ENCODE results near the gene C10orf62. TPM values are rescaled to one million over a fixed set of nuclear protein-coding genes. Genes with fewer than 3 reads are reported as not detected.

The C10orf62 gene
- total and polyA plus RNA-seq, 9 of the 15 experiments (the other 6 are each of a cell fraction or from before 2014, with no cell fraction given): not detected

GRCh38 chr10:97627731-97628130 is 38.2 kb downstream of the C10orf62 start (continued):
- TF ChIP-seq THAP12 (CRISPR knock-in tag; IDR thresholded peaks at IDR 0.05) (no peak), ZNF232 (CRISPR knock-in tag; IDR thresholded peaks at IDR 0.05) (no peak), ELF1 (tag; IDR thresholded peaks at IDR 0.05) (no peak)

GRCh38 chr10:97628228-97628627 is 38.7 kb downstream of the C10orf62 start:
- no peaks in the 10 kb centered on the region for H3K9me1 ChIP-seq (ENCODE audit: control insufficient read depth, insufficient read depth, low read length)
- ChIA-PET POLR2A (interaction anchor here (1.1 kb wide), 1 partner anchor 97 kb away, joined by 3 read pairs; no protein-coding TSS in a partner anchor), CTCF (ENCODE audit: low intra/inter-chr PET ratio) (no interaction called here)
- H4K20me1 ChIP-seq (replicated peaks; ENCODE audit: control insufficient read depth, insufficient read depth, low read length): no peaks in the 10 kb centered on the region
- WGBS (ENCODE audit: insufficient coverage, low coverage, missing lambda C conversion rate): 25% methylated on average over 1 of the region's 3 CpGs
- H3K27me3 ChIP-seq (ENCODE audit: control insufficient read depth in 2 of 2, insufficient read depth in 2 of 2, low read length in 2 of 2): no peaks in the 10 kb centered on the region
- intact Hi-C loops (cut with micrococcal nuclease) (no loop called here), in situ Hi-C loops (cut with MboI) (no loop called here)
- peaks cover 27% of the 10 kb centered on the region for H3K79me2 ChIP-seq (ENCODE audit: control insufficient read depth, insufficient read depth, low read length)
- H2AFZ ChIP-seq (ENCODE audit: low read depth, low read length): no peak overlapping the region
- no peaks in the 10 kb centered on the region for H3K9me3 ChIP-seq (replicated peaks; ENCODE audit: control insufficient read depth, insufficient read depth, low read depth, low read length)
- H3K27ac ChIP-seq (ENCODE audit: extremely low read depth, low read depth, low read length): no peak overlapping the region
- no peak overlapping the region for H3K9ac ChIP-seq (ENCODE audit: insufficient read depth in 1 of 2, low read depth in 2 of 2, low read length in 2 of 2)
- ATAC-seq (no peak), FAIRE-seq (no peak), DNase-seq (ENCODE audit: extremely low read depth in 1 of 4, low spot score in 3 of 4) (no peak)
- peaks cover 12 to 17% of the 10 kb centered on the region in 2 experiments; a peak in 4 of 5 replicates for H3K4me1 ChIP-seq (replicated peaks in 1 of 2; ENCODE audit: control insufficient read depth in 2 of 2, insufficient read depth in 2 of 2, low read length in 2 of 2)
- no peak overlapping the region for H3K4me2 ChIP-seq (ENCODE audit: insufficient read depth, low read length)
- H3K4me3 ChIP-seq: no peak overlapping the region
- no TSS peak for BruUV-seq (replicated peaks)
- peaks cover 5% of the 10 kb centered on the region; the same call in 1 of the 3 replicates for H3K36me3 ChIP-seq (ENCODE audit: control insufficient read depth, insufficient read depth, low read length)
- no peak for TF ChIP-seq NR1H2 (CRISPR knock-in tag; IDR thresholded peaks at IDR 0.05)
- no peak for TF ChIP-seq TBL1XR1 (IDR thresholded peaks at IDR 0.05; ENCODE audit: low read length in 2 of 2)

All from K562 (cell line).